HG03135 (cell line): ENCODE results near the gene IL13RA2.

Experiments used
- ATAC-seq: cut with Tn5 transposase; IDR thresholded peaks from one replicate; pipeline ENCODE4 v1.9.1; 2021; ENCODE audit warnings: mild to moderate bottlenecking, moderate library complexity; ENCODE audit not compliant: unreplicated experiment

IL13RA2 gene

GRCh38 chrX:114997779-114998178, 19.6 kb downstream of the IL13RA2 start:
- ATAC-seq = no peak

- ATAC-seq = no peak
Measured at GRCh38 chrX:114985967-114986592, 31.3 kb downstream of the IL13RA2 start.

GRCh38 chrX:114976292-114976691, 41.1 kb downstream of the IL13RA2 start:
- no peak for ATAC-seq

- no peak for ATAC-seq
Measured at GRCh38 chrX:114973013-114973412, 44.4 kb downstream of the IL13RA2 start.

- no peak for ATAC-seq
Measured at GRCh38 chrX:114970806-114971205, 46.6 kb downstream of the IL13RA2 start.

GRCh38 chrX:114964374-114964773, 53.0 kb downstream of the IL13RA2 start:
- no peak for ATAC-seq

GRCh38 chrX:114962209-114962608, 55.2 kb downstream of the IL13RA2 start:
- no peak for ATAC-seq

- ATAC-seq = no peak
Measured at GRCh38 chrX:114959729-114960128, 57.7 kb downstream of the IL13RA2 start.
